HuH-7 (cell line): ENCODE measurements around the gene CCL27.

Experiments used
- DNase-seq: peaks from one replicate; pipeline ENCODE4 v3.0.0; 2011; ENCODE audit warnings: low spot score

Gene CCL27

GRCh38 chr9:34627716-34628655 lies 34.5 kb downstream of the CCL27 start:
- DNase-seq = no peak

- DNase-seq = no peak
These were observed 37.3 kb downstream of the CCL27 start for GRCh38 chr9:34625186-34625486.

GRCh38 chr9:34624475-34625185 lies 37.8 kb downstream of the CCL27 start:
- DNase-seq = no peak

- DNase-seq = no peak
These were observed 38.9 kb downstream of the CCL27 start for GRCh38 chr9:34623374-34624235.

- peak; percentile 96 for DNase-seq
These were observed 42.1 kb downstream of the CCL27 start, which contains the start of gene DCTN3 for GRCh38 chr9:34620061-34620994. Gene DCTN3, minus strand, starts transcription at chr9:34620495. Its CDS starts 31 bp downstream, at chr9:34620464.

GRCh38 chr9:34615132-34615531 lies 47.3 kb downstream of the CCL27 start:
- DNase-seq = no peak

GRCh38 chr9:34612788-34613390 lies 49.6 kb downstream of the CCL27 start:
- DNase-seq = peak; percentile 67
